GM12874 (cell line): Measurements from ENCODE around the gene ZNF839.

Source experiments
- TF ChIP-seq, protein P1 (sequence below): IDR thresholded peaks from 2 replicates; pipeline ENCODE4 v1.5.1; 2011; ENCODE audit warnings: low read depth, mild to moderate bottlenecking, control low read depth, low read length, moderate library complexity; ENCODE audit not compliant: insufficient read depth

ZNF839 gene

DNA sequence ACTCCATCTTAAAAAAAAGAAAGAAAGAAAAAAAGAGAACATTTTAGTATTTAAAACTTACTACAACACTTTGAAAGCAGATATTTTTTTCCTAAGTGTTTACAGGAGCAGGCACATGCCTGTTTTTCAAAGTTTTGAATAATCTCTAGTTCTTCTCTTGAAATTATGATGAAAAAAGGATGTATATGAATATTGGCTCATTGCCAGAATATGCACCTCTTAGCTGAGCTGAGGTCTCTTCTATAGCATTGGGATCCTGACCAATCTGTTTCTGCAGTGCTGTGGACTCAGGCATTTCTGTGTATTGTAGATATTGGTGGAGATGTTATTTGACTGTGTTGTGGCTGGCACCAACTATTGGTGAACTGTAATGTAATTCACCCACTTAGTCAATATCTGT is 58.1 kb downstream of the ZNF839 start:
- TF ChIP-seq, protein P1, sequence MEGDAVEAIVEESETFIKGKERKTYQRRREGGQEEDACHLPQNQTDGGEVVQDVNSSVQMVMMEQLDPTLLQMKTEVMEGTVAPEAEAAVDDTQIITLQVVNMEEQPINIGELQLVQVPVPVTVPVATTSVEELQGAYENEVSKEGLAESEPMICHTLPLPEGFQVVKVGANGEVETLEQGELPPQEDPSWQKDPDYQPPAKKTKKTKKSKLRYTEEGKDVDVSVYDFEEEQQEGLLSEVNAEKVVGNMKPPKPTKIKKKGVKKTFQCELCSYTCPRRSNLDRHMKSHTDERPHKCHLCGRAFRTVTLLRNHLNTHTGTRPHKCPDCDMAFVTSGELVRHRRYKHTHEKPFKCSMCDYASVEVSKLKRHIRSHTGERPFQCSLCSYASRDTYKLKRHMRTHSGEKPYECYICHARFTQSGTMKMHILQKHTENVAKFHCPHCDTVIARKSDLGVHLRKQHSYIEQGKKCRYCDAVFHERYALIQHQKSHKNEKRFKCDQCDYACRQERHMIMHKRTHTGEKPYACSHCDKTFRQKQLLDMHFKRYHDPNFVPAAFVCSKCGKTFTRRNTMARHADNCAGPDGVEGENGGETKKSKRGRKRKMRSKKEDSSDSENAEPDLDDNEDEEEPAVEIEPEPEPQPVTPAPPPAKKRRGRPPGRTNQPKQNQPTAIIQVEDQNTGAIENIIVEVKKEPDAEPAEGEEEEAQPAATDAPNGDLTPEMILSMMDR: no peak

DNA sequence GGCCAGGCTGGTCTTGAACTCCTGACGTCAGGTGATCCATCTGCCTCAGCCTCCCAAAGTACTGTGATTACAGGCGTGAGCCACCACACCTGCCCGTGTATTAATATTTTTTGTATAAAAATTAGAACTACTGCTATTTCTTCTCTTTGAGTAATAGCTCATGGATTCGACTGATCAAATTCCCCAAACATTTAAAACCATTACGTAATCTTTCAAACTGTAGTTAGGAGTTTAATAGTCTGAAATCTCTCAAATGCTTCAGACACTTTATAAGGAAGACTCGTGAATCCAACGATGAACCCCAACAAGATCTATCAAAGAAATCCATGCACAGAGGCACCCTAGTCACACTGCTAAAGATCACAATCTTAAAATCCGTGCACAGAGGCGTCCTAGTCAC is 59.3 kb downstream of the ZNF839 start:
- TF ChIP-seq, protein P1: no peak

DNA sequence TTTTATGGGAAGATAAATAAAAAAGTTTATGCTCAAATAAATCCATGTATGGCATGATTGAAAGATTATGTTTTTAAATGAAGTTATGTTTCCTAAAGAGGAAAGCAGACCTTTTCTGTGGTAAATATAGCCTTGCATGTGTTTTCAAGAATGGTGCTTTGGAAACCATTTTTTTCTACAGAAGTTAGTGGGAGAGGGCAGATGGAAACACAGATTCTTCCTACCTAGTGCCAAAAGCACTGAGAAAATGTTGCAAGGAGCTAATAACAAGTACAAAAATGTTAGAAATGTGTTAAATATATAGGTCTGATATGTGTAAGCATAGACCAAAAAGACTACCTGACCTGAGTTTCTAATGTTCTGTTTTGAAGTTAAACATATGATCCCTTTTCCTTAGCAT is 67.5 kb downstream of the ZNF839 start:
- TF ChIP-seq, protein P1: no peak

DNA sequence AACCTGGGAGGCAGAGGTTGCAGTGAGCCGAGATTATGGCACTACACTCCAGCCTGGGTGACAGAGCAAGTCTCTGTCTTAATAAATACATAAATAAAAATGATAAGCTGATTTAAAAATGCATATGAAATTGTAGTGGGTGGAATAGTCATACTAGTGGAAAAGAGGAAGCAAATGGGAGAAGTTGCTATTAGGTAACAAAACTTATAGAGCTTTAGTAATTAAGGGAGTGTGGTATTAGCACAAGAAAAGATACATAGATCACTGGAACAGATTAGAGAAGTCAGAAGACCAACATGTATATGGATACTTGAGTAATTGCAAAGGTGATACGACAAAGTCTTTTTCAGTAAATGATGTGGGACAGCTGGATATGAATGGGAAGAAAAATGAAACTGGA is 69.7 kb downstream of the ZNF839 start:
- TF ChIP-seq, protein P1: no peak

DNA sequence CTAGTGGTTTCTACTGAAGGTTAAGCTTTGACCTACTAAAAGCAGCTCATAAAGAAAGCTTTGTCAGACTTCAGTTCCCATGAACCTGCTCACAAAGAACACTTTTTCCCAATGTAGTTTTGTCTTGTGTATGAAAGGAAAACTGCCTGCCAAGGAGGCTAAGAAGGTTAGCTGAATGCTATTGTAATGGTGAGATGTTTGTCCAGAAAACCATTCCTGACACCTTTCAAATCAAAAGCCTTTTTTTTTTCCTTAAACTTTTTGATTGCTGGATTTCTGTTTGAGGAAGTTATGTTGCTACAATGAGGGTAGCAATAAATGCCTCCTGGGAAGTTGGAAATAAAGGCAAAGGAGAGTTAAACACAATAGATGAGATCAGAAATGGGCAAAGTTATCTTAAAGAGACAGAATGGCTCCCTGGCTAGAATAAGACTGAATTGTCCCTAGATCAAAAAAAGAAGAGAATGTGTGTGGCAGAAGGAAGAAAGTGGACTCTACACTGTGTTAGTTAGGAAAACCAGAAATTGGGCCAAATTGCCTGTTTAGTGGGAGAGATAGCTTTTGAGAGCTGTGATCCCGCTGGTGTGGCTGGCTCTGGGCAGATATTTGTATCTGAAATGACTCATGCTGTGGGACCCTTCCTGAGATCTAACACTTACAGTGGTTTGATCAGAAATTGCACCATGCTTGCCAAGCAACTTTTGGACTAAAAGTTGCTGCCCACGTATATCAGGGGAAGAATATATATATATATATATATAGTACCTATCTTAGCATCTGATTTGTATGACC is 70.7 kb downstream of the ZNF839 start:
- TF ChIP-seq, protein P1: no peak
